ENCODE data around the gene MYL7.
A peak's percentile ranks its signal among the peaks of the same experiment; 100 is the strongest.

MYL7 gene

DNA sequence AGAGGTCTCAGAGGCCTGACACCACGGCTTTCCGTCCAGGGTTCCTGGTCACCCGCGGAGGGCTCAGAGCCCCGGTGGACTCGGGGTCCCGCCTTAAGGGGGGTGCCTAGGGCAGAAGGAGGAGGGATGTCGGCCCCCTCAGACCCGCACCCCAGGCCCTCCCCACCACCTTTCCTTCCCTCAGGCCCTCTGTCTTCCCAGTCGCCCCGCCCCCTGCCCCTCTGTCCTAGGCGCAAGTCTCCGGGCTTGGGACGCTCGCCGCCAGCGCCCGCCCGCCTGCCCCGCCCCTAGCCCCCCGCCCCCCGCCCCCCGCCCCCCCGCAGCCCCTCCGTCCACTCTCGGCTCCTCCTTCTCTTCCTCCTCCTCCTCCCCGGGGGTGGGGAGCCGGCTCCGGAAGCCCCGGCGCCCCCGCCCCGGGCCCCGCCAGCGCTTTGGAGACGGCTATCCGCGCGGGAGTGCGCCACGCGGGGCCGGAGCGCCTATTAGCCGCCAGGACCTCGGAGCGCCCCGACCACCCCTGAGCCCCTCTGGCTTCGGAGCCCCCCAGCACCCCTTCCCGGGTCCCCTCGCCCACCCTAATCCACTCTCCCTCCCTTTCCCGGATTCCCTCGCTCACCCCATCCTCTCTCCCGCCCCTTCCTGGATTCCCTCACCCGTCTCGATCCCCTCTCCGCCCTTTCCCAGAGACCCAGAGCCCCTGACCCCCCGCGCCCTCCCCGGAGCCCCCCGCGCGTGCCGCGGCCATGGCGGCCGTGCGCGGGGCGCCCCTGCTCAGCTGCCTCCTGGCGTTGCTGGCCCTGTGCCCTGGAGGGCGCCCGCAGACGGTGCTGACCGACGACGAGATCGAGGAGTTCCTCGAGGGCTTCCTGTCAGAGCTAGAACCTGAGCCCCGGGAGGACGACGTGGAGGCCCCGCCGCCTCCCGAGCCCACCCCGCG is 36.9 kb downstream of the MYL7 start, which contains the start of gene AEBP1:
TSS of gene AEBP1 (plus strand) at position 423 of the 937 bp plus-strand sequence. CDS start at position 744, 321 bp downstream.
- TF ChIP-seq EZH2 (IDR thresholded peaks at IDR 0.05): no peak
- TF ChIP-seq POLR2AphosphoS5 (IDR thresholded peaks at IDR 0.05; ENCODE audit: borderline replicate concordance, low read depth, low read length): peak; percentile 33; the same call in 1 of the 2 replicates
- H3K4me3 ChIP-seq: peak within 1 kb of the TSS; percentile 84
- H3K9me3 ChIP-seq (ENCODE audit: low read depth, low read length): no peaks in the 10 kb centered on the region
- H3K9ac ChIP-seq (ENCODE audit: insufficient read length): peak within 1 kb of the TSS; percentile 77
- no peak within 1 kb of the TSS for H3K27ac ChIP-seq
- no peaks in the 10 kb centered on the region for H3K36me3 ChIP-seq (ENCODE audit: insufficient read depth, low read length)
- DNase-seq (ENCODE audit: low read depth, low spot score): no peak

DNA sequence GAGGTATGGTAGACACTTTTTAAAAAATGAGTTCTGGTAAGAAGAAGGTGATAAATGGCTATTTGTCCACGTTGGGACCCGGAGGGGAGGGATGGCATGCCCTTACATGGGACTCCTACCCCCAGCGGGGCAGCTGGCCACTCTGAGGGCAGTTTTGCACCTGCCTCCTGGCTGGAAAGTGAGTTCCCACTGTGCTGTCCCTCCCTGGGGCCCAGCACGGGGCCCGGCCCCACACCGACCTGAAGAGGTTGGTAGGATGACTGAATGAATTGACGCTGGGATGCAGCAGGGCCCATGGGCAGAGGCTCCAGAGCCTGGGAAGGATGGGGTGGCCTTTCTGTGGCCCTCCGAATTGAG is 37.6 kb downstream of the MYL7 start:
- H3K9ac ChIP-seq (ENCODE audit: insufficient read length): no peak overlapping the region
- peak overlapping the region; percentile 69 for H3K4me3 ChIP-seq
- H3K36me3 ChIP-seq (ENCODE audit: insufficient read depth, low read length): no peaks in the 10 kb centered on the region
- no peaks in the 10 kb centered on the region for H3K9me3 ChIP-seq (ENCODE audit: low read depth, low read length)
- no peak for TF ChIP-seq FOXP2 (optimal IDR thresholded peaks at IDR 0.05; ENCODE audit: control extremely low read depth, extremely low read length, insufficient read depth)
- TF ChIP-seq EZH2 (IDR thresholded peaks at IDR 0.05): no peak
- no peak for TF ChIP-seq POLR2AphosphoS5 (IDR thresholded peaks at IDR 0.05; ENCODE audit: borderline replicate concordance, low read depth, low read length)
- H3K27ac ChIP-seq: no peak overlapping the region
- DNase-seq (ENCODE audit: low read depth, low spot score): no peak

DNA sequence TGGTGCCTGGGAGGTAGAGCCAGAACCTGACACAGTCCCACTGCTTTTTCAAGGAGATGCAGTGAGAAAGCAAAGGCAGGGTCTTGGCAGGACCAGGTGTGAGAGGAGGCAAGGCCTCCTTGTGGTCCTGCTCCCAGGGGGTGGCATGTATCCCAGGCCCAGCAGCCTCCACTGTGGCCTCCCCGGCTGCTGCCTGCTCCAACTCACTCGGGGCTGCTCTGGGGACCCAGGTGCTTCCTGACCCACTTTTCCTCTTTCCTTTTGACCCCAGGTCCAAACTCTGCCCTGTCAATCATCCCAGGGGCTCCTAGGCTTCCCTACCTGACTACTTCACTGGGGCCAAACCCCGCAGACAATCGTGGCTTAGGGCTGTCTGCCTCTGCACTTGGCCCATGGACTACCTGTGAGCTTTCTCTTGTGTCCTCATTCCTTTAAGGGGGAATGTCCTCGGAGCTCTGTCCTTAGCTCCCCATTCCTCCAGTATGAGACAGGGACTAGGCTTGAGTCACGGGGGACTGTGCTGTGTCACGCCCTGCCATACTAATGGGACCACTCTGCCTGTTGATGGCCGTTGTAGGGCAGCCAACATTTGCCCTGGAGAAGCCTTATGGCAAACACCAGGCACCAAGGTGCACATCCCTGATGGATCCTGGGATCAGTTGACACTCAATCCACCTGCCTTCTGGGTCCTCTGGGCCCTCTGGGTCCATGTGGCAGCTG is 38.1 kb downstream of the MYL7 start:
- H3K4me3 ChIP-seq: no peak overlapping the region
- TF ChIP-seq POLR2AphosphoS5 (IDR thresholded peaks at IDR 0.05; ENCODE audit: borderline replicate concordance, low read depth, low read length): no peak
- TF ChIP-seq EZH2 (IDR thresholded peaks at IDR 0.05): no peak
- no peak for TF ChIP-seq FOXP2 (optimal IDR thresholded peaks at IDR 0.05; ENCODE audit: control extremely low read depth, extremely low read length, insufficient read depth)
- H3K9ac ChIP-seq (ENCODE audit: insufficient read length): no peak overlapping the region
- H3K27ac ChIP-seq: no peak overlapping the region
- H3K9me3 ChIP-seq (ENCODE audit: low read depth, low read length): no peaks in the 10 kb centered on the region
- no peaks in the 10 kb centered on the region for H3K36me3 ChIP-seq (ENCODE audit: insufficient read depth, low read length)
- DNase-seq (ENCODE audit: low read depth, low spot score): no peak

DNA sequence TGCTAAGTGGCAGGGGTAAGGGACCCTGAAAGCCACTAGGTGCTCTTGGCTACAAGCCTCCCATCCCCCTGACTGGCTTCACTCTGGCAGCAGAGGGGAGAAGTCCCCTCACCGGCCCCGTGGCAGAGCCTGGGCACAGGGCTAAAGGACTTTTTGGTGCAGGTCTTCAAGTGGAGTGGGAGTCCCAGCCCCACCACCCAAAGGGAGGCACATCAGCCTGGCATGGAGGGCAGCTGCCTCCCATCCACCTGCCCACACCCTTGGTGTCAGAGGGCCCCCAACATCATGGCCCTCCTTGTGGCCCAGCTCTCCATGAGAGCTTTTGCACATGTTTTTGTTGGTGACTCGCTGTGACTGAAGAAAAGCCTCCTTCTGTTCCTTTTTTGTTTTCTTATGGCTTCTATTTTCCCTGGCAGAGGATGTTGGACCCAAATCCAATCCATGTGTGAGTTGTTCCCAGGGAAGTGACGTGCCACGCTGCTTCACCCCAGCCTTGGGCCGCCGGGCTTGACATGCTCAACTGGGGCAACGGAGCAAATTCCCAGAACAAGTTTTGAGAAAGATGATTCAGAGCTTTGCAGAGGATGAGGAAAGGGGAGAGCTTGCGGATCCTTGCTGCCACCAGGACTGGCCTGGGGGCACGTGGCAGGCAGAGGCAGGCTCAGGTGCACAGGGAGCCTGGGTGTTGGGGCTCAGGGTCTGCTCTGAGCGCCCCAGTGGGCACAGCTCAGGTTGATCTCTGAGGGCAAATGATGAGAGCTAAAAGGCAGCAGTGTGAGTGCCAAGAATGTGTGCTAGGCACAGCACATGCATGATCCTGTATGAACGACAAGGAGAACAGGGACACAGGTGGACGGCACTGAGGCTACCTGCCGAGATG is 38.9 kb downstream of the MYL7 start:
- Histone ChIP-seq H3K27ac (no peak overlapping the region), H3K9ac (ENCODE audit: insufficient read length) (no peak overlapping the region), H3K36me3 (ENCODE audit: insufficient read depth, low read length) (no peaks in the 10 kb centered on the region), H3K4me3 (no peak overlapping the region), H3K9me3 (ENCODE audit: low read depth, low read length) (no peaks in the 10 kb centered on the region)
- TF ChIP-seq POLR2AphosphoS5 (IDR thresholded peaks at IDR 0.05; ENCODE audit: borderline replicate concordance, low read depth, low read length) (no peak), EZH2 (IDR thresholded peaks at IDR 0.05) (no peak), FOXP2 (optimal IDR thresholded peaks at IDR 0.05; ENCODE audit: control extremely low read depth, extremely low read length, insufficient read depth) (no peak)
- DNase-seq (ENCODE audit: low read depth, low spot score): no peak

DNA sequence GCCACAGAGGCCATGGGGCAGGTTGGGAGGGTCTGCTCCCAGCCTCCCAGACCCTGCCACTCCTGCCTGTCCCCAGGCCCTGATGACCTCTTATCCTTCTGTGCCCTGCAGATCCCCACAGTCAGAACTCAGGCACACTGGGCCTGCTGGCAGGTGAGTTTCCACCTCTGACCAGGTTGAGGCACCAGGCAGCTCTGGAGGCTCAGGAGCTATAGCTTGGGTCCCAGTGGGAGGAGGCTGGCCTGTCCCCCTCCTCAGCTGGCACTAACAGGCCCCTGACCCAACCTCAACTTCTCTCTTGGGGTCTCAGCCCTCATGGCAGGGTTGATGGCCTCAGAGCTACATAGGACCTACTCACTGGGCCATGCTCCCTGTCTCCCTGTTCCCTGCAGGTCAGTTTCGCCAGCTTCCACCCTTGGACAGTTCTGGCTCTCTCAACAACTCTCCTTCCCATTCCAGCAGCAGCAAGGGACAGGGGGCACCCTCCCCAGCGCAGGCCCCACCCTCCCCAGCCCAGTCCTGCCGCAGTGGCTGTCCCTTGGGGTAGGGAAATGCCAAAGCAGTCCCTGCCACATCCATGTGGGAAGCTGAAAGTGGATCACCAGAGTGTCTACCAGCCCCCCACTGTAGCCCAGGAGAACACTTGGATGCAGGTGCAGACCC is 39.7 kb downstream of the MYL7 start:
- no peak for TF ChIP-seq FOXP2 (optimal IDR thresholded peaks at IDR 0.05; ENCODE audit: control extremely low read depth, extremely low read length, insufficient read depth)
- TF ChIP-seq EZH2 (IDR thresholded peaks at IDR 0.05): no peak
- TF ChIP-seq POLR2AphosphoS5 (IDR thresholded peaks at IDR 0.05; ENCODE audit: borderline replicate concordance, low read depth, low read length): no peak
- H3K9ac ChIP-seq (ENCODE audit: insufficient read length): no peak overlapping the region
- no peaks in the 10 kb centered on the region for H3K36me3 ChIP-seq (ENCODE audit: insufficient read depth, low read length)
- no peaks in the 10 kb centered on the region for H3K9me3 ChIP-seq (ENCODE audit: low read depth, low read length)
- H3K27ac ChIP-seq: no peak overlapping the region
- DNase-seq (ENCODE audit: low read depth, low spot score): no peak
- H3K4me3 ChIP-seq: no peak overlapping the region

DNA sequence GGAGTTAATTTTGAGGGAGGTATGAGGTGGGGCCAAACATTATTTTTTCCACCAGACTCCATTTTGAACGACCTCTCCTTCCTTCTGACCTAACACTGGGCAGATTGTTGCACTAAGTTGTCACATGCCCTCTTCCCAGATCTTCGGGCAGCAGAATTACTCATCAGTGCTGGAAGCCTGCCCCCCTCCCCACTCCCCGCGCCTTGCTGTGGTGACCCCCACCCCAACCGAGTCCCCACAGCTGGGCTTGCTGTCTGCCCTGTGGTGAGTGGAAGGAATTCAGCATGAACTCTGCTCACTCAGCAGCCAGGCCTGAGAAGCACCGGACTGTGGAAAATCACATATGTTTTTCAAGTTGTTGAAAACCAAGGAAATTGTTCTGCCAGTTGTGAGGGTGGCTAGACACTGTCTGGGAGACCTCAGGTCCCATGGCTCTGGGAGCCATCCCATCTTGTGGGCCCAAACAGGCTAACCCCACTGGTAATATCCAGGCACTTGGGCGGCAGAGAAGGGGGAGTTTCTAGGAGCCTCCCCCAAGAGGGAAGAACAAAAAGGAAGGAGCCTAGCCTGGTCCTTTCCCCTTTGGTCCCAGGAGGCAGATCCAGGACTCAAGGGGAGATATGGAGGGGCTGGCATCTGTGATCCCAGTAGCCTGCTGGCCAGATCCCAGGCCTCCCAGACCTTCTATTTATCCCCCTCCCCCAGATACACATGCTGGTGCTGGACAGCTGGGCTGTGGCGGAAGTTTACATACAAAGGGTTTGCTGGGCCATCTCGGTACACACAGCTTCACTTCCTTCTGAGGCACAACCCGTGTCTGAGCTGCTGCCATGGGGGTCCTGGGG is 40.5 kb downstream of the MYL7 start:
- Histone ChIP-seq H3K9me3 (ENCODE audit: low read depth, low read length) (no peaks in the 10 kb centered on the region), H3K27ac (no peak overlapping the region), H3K36me3 (ENCODE audit: insufficient read depth, low read length) (no peaks in the 10 kb centered on the region), H3K9ac (ENCODE audit: insufficient read length) (no peak overlapping the region), H3K4me3 (no peak overlapping the region)
- TF ChIP-seq FOXP2 (optimal IDR thresholded peaks at IDR 0.05; ENCODE audit: control extremely low read depth, extremely low read length, insufficient read depth): no peak
- TF ChIP-seq EZH2 (IDR thresholded peaks at IDR 0.05): no peak
- TF ChIP-seq POLR2AphosphoS5 (IDR thresholded peaks at IDR 0.05; ENCODE audit: borderline replicate concordance, low read depth, low read length): no peak
- DNase-seq (ENCODE audit: low read depth, low spot score): no peak

DNA sequence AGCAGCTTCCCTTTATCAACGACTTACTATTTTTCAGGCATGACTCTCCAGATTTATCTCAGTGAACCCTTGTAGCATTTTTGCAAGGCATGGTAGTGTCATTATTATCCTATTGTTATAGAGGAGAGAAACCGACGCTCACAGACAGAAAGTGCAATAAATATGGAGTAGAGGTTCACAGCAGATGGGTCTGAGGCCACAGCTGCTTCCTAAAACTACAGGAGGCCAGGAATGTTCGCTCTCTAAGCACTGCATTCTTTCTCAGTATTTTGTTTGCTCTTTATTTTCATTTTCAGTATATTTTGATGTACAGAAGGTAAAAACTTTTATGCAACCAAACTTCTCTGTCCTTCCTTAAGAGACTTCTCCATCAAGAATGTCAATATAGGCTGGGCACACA is 41.5 kb downstream of the MYL7 start:
- TF ChIP-seq FOXP2 (optimal IDR thresholded peaks at IDR 0.05; ENCODE audit: control extremely low read depth, extremely low read length, insufficient read depth): no peak
- no peak for TF ChIP-seq EZH2 (IDR thresholded peaks at IDR 0.05)
- no peak for TF ChIP-seq POLR2AphosphoS5 (IDR thresholded peaks at IDR 0.05; ENCODE audit: borderline replicate concordance, low read depth, low read length)
- DNase-seq (ENCODE audit: low read depth, low spot score): no peak
- H3K9me3 ChIP-seq (ENCODE audit: low read depth, low read length): no peaks in the 10 kb centered on the region
- H3K9ac ChIP-seq (ENCODE audit: insufficient read length): no peak overlapping the region
- no peak overlapping the region for H3K4me3 ChIP-seq
- no peaks in the 10 kb centered on the region for H3K36me3 ChIP-seq (ENCODE audit: insufficient read depth, low read length)
- H3K27ac ChIP-seq: no peak overlapping the region
